H9 (cell line): ENCODE results near the gene OPN5. TPM values are rescaled to one million over a fixed set of nuclear protein-coding genes. Genes with fewer than 3 reads are reported as not detected.

Experiments
- DNase-seq: peaks from one replicate; pipeline ENCODE4 v3.0.0-alpha.2; 2017
- H2AFZ ChIP-seq: one replicate; pipeline ENCODE4 v1.6.1; 2013; ENCODE audit warnings: mild to moderate bottlenecking, low read length, control low read depth, moderate library complexity
- H2AK5ac ChIP-seq: 2 replicates; pipeline ENCODE4 v1.6.1; 2013; ENCODE audit warnings: low read length, control low read depth, mixed read lengths; ENCODE audit not compliant: insufficient read length
- H2BK120ac ChIP-seq: one replicate; pipeline ENCODE4 v1.6.1; 2013; ENCODE audit warnings: low read depth, mild to moderate bottlenecking, low read length, control low read depth, inconsistent platforms; ENCODE audit not compliant: poor library complexity, severe bottlenecking
- H2BK12ac ChIP-seq: 2 replicates; pipeline ENCODE4 v1.6.1; 2013; ENCODE audit warnings: low read length, control low read depth, mixed read lengths, low read depth; ENCODE audit not compliant: insufficient read length
- H2BK15ac ChIP-seq: 2 replicates; pipeline ENCODE4 v1.6.1; 2013; ENCODE audit warnings: low read depth, low read length, control low read depth
- H2BK20ac ChIP-seq: one replicate; pipeline ENCODE4 v1.6.1; 2013; ENCODE audit warnings: low read depth, mild to moderate bottlenecking, low read length, control low read depth, inconsistent platforms; ENCODE audit not compliant: poor library complexity, severe bottlenecking
- H2BK5ac ChIP-seq: 2 replicates; pipeline ENCODE4 v1.6.1; 2013; ENCODE audit warnings: low read length, control low read depth, mixed read lengths; ENCODE audit not compliant: insufficient read length
- H3K14ac ChIP-seq: 2 replicates; pipeline ENCODE4 v1.6.1; 2013; ENCODE audit warnings: low read length, control low read depth; ENCODE audit not compliant: insufficient read depth
- H3K18ac ChIP-seq: 2 replicates; pipeline ENCODE4 v1.6.1; 2013; ENCODE audit warnings: low read depth, mild to moderate bottlenecking, mixed read lengths, low read length, control low read depth; ENCODE audit not compliant: insufficient read length
- H3K23ac ChIP-seq: 2 replicates; pipeline ENCODE4 v1.6.1; 2013; ENCODE audit warnings: low read length, control low read depth, mixed read lengths, low read depth; ENCODE audit not compliant: insufficient read length
- H3K23me2 ChIP-seq: 2 replicates; pipeline ENCODE4 v1.6.1; 2013; ENCODE audit warnings: low read depth, mild to moderate bottlenecking, mixed read lengths, low read length, control low read depth; ENCODE audit not compliant: insufficient read length, poor library complexity, severe bottlenecking
- H3K27ac ChIP-seq: 2 replicates; pipeline ENCODE4 v1.5.1; 2013; ENCODE audit warnings: low read length, control low read depth, mixed read lengths, low read depth; ENCODE audit not compliant: insufficient read length
- H3K27me3 ChIP-seq: 2 replicates; pipeline ENCODE4 v1.6.1; 2013; ENCODE audit warnings: low read length, control low read depth, inconsistent platforms; ENCODE audit not compliant: insufficient read depth
- H3K4ac ChIP-seq: 2 replicates; pipeline ENCODE4 v1.6.1; 2013; ENCODE audit warnings: low read depth, mild to moderate bottlenecking, control low read depth, inconsistent platforms, low read length, moderate library complexity
- H3K4me1 ChIP-seq: 2 replicates; pipeline ENCODE4 v1.6.1; 2013; ENCODE audit warnings: low read length, control low read depth, inconsistent platforms; ENCODE audit not compliant: insufficient read depth
- H3K4me2 ChIP-seq: 2 replicates; pipeline ENCODE4 v1.6.1; 2013; ENCODE audit warnings: low read length, control low read depth, mixed read lengths; ENCODE audit not compliant: insufficient read length, insufficient read depth
- H3K56ac ChIP-seq: 2 replicates; pipeline ENCODE4 v1.6.1; 2013; ENCODE audit warnings: low read depth, mild to moderate bottlenecking, mixed read lengths, low read length, control low read depth; ENCODE audit not compliant: insufficient read length
- H3K79me1 ChIP-seq: 2 replicates; pipeline ENCODE4 v1.6.1; 2013; ENCODE audit warnings: low read depth, mild to moderate bottlenecking, moderate library complexity, low read length, control low read depth, inconsistent platforms; ENCODE audit not compliant: insufficient read depth, poor library complexity, severe bottlenecking
- H3K79me2 ChIP-seq: 2 replicates; pipeline ENCODE4 v1.6.1; 2013; ENCODE audit warnings: low read length, control low read depth, inconsistent platforms; ENCODE audit not compliant: insufficient read depth
- H3K9ac ChIP-seq: 2 replicates; pipeline ENCODE4 v1.6.1; 2013; ENCODE audit warnings: low read length, control low read depth, mixed read lengths; ENCODE audit not compliant: insufficient read length; ENCODE audit errors: extremely low read depth
- H3K9me3 ChIP-seq: one replicate; pipeline ENCODE4 v1.6.1; 2013; ENCODE audit warnings: low read depth, low read length, inconsistent platforms; ENCODE audit not compliant: control insufficient read depth
- H3T11ph ChIP-seq: one replicate; pipeline ENCODE4 v1.6.1; 2013; ENCODE audit warnings: mild to moderate bottlenecking, low read length, control low read depth, inconsistent platforms
- H4K20me1 ChIP-seq: one replicate; pipeline ENCODE4 v1.6.1; 2013; ENCODE audit not compliant: control insufficient read depth, insufficient read length, insufficient read depth
- H4K5ac ChIP-seq: 2 replicates; pipeline ENCODE4 v1.6.1; 2013; ENCODE audit warnings: low read depth, mild to moderate bottlenecking, mixed read lengths, low read length, control low read depth; ENCODE audit not compliant: insufficient read length
- H4K8ac ChIP-seq: replicated peaks from 2 replicates; pipeline ENCODE4 v1.6.1; 2013; ENCODE audit warnings: low read length, control low read depth, mixed read lengths, low read depth; ENCODE audit not compliant: insufficient read length
- H4K91ac ChIP-seq: 2 replicates; pipeline ENCODE4 v1.6.1; 2013; ENCODE audit warnings: low read depth, mild to moderate bottlenecking, moderate library complexity, mixed read lengths, low read length, control low read depth; ENCODE audit not compliant: insufficient read length
- H3K27ac Mint-ChIP-seq, 3 experiments: 2 replicates in 2 of 3; 3 replicates in 1 of 3; pipeline ENCODE4 v1.8.0; 2020 to 2021; ENCODE audit warnings: mixed read lengths in 3 of 3, mild to moderate bottlenecking in 1 of 3, moderate library complexity in 1 of 3
- H3K27me3 Mint-ChIP-seq: 2 replicates; pipeline ENCODE4 v1.8.0; 2021; ENCODE audit warnings: low read depth, mild to moderate bottlenecking, moderate library complexity, mixed read lengths
- H3K36me3 Mint-ChIP-seq, 3 experiments: 2 replicates in 2 of 3; 3 replicates in 1 of 3; pipeline ENCODE4 v1.8.0; 2020 to 2021; ENCODE audit warnings: low read depth in 3 of 3, mixed read lengths in 3 of 3; ENCODE audit not compliant: insufficient read depth in 1 of 3
- H3K4me1 Mint-ChIP-seq, 2 experiments: 2 replicates each; pipeline ENCODE4 v1.8.0; 2020; ENCODE audit warnings: mixed read lengths in 2 of 2
- H3K4me3 Mint-ChIP-seq, 2 experiments: 2 replicates in 1 of 2; 3 replicates in 1 of 2; pipeline ENCODE4 v1.8.0; 2020 to 2021; ENCODE audit warnings: mild to moderate bottlenecking in 2 of 2, mixed read lengths in 2 of 2, moderate library complexity in 1 of 2
- H3K9me3 Mint-ChIP-seq, 2 experiments: 2 replicates in 1 of 2; 3 replicates in 1 of 2; pipeline ENCODE4 v1.8.0; 2020; ENCODE audit warnings: mild to moderate bottlenecking in 2 of 2, mixed read lengths in 2 of 2, moderate library complexity in 1 of 2
- WGBS: extraction: QIAGEN DNeasy Blood & Tissue Kit; methylation state at CpG from one replicate; pipeline ENCODE4 v1.1.7; 2013; ENCODE audit warnings: missing lambda C conversion rate, low lambda C conversion rate, mixed read lengths; ENCODE audit not compliant: insufficient read length; ENCODE audit errors: extremely low coverage; 5-methylcytosine and 5-hydroxymethylcytosine counted together
- total RNA-seq: library from RNA; stranded (reverse); gene quantifications from 2 replicates; pipeline ENCODE4 v1.2.1, GENCODE V29; 2021
- TF ChIP-seq, protein P1 (sequence below): fragments of 200-600 bp; sonication (generic); conservative IDR thresholded peaks from 3 replicates; pipeline ENCODE4 v1.8.0; 2021; ENCODE audit warnings: antibody characterized with exemption, mild to moderate bottlenecking

OPN5 gene
- total RNA-seq, 1 experiment from 2014 or later: not detected

DNA sequence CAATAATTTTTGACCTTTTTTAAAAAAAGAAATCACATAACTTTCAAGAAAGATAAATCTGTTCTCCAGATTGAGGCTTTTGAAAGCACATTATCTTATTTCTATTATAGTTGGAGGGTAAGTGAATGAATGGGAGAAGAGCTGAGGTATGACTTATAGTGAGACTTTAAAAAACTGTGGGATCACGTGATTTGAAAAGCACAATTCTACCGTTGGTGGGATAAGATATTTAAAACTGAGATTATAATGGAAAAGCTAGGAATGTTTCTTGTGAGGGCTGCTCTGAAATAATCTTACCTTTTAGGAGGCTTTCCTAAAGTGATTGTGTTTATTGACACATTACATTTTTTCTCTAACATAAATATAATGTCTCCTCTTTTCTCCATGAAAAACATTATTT lies 9.5 kb upstream of the OPN5 start:
- H3K9me3 Mint-ChIP-seq: no peaks in the 10 kb centered on the region

More for the DNA sequence above, 9.5 kb upstream of the OPN5 start:
- no peak overlapping the region for H2BK12ac ChIP-seq
- no peaks in the 10 kb centered on the region for H3K27me3 ChIP-seq
- no peak overlapping the region for H3K14ac ChIP-seq
- TF ChIP-seq, protein P1, sequence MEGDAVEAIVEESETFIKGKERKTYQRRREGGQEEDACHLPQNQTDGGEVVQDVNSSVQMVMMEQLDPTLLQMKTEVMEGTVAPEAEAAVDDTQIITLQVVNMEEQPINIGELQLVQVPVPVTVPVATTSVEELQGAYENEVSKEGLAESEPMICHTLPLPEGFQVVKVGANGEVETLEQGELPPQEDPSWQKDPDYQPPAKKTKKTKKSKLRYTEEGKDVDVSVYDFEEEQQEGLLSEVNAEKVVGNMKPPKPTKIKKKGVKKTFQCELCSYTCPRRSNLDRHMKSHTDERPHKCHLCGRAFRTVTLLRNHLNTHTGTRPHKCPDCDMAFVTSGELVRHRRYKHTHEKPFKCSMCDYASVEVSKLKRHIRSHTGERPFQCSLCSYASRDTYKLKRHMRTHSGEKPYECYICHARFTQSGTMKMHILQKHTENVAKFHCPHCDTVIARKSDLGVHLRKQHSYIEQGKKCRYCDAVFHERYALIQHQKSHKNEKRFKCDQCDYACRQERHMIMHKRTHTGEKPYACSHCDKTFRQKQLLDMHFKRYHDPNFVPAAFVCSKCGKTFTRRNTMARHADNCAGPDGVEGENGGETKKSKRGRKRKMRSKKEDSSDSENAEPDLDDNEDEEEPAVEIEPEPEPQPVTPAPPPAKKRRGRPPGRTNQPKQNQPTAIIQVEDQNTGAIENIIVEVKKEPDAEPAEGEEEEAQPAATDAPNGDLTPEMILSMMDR: no peak
- H3K4me1 Mint-ChIP-seq: no peaks in the 10 kb centered on the region
- no peak overlapping the region for H3K56ac ChIP-seq
- H3K23me2 ChIP-seq: no peaks in the 10 kb centered on the region
- no peak overlapping the region for H2BK120ac ChIP-seq
- no peak overlapping the region for H3K27ac ChIP-seq
- H4K91ac ChIP-seq: no peak overlapping the region
- H3K18ac ChIP-seq: no peak overlapping the region
- no peak overlapping the region for H3K27ac Mint-ChIP-seq
- no peak overlapping the region for H4K8ac ChIP-seq
- no peak overlapping the region for H2AK5ac ChIP-seq
- no peak overlapping the region for H2AFZ ChIP-seq
- H3K9me3 ChIP-seq: no peaks in the 10 kb centered on the region
- H4K20me1 ChIP-seq: no peaks in the 10 kb centered on the region
- no peak overlapping the region for H3K9ac ChIP-seq
- no peak for DNase-seq
- H3K4me3 Mint-ChIP-seq: no peak overlapping the region
- no peak overlapping the region for H2BK5ac ChIP-seq
- no peak overlapping the region for H2BK20ac ChIP-seq
- no peaks in the 10 kb centered on the region for H3K27me3 Mint-ChIP-seq
- H3K36me3 Mint-ChIP-seq: no peaks in the 10 kb centered on the region
- no CpG with 5 or more reads among the region's 2 CpGs for WGBS
- H3K79me2 ChIP-seq: no peaks in the 10 kb centered on the region
- no peak overlapping the region for H3K4ac ChIP-seq
- H4K5ac ChIP-seq: no peak overlapping the region
- H3K23ac ChIP-seq: no peak overlapping the region
- no peak overlapping the region for H3T11ph ChIP-seq
- no peaks in the 10 kb centered on the region for H3K4me1 ChIP-seq
- H3K4me2 ChIP-seq: no peak overlapping the region
- H3K79me1 ChIP-seq: no peaks in the 10 kb centered on the region
- no peak overlapping the region for H2BK15ac ChIP-seq
